HFF-Myc (cell line): Measurements from ENCODE around the gene BSPH1.
"Not testable (repeated sequence)": the region's sequence is repeated elsewhere in the genome, so short reads cannot be mapped to it uniquely, and the experiment has no call there.

Experiments used
- DNase-seq: peaks from one replicate; pipeline ENCODE4 v3.0.0-alpha.2; 2011; ENCODE audit warnings: low read depth; ENCODE audit errors: extremely low read depth
- H3K4me3 ChIP-seq: replicated peaks from 2 replicates; pipeline ENCODE4 v1.5.1; 2011; ENCODE audit warnings: low read depth, mild to moderate bottlenecking, control low read depth, low read length
- TF ChIP-seq, protein P1 (sequence below): IDR thresholded peaks from 2 replicates; pipeline ENCODE4 v1.5.1; 2012; ENCODE audit warnings: mild to moderate bottlenecking, low read depth, low read length, control low read depth; ENCODE audit errors: missing control alignments

The BSPH1 gene

DNA sequence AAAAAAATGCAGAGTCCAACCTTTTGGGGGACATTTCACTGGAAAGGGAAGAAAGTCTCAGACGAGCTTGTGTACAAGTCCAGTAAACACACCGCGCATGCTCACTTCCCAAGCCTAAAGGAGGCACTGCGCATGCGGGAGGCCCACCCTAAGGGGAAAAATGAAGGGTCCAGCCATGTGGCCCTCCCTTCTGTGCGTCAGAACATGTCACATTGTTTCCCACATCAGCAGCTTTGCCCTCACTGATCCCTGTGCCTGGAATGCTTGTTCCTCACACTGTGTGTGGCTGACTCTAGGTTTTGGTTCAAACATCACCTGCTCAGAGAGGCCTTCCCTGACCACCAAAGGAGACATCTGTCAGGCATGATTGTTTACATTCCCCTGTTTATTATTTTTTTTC is 6.8 kb upstream of the BSPH1 start:
- no peak overlapping the region for H3K4me3 ChIP-seq
- no peak for DNase-seq
- TF ChIP-seq, protein P1, sequence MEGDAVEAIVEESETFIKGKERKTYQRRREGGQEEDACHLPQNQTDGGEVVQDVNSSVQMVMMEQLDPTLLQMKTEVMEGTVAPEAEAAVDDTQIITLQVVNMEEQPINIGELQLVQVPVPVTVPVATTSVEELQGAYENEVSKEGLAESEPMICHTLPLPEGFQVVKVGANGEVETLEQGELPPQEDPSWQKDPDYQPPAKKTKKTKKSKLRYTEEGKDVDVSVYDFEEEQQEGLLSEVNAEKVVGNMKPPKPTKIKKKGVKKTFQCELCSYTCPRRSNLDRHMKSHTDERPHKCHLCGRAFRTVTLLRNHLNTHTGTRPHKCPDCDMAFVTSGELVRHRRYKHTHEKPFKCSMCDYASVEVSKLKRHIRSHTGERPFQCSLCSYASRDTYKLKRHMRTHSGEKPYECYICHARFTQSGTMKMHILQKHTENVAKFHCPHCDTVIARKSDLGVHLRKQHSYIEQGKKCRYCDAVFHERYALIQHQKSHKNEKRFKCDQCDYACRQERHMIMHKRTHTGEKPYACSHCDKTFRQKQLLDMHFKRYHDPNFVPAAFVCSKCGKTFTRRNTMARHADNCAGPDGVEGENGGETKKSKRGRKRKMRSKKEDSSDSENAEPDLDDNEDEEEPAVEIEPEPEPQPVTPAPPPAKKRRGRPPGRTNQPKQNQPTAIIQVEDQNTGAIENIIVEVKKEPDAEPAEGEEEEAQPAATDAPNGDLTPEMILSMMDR = no peak

DNA sequence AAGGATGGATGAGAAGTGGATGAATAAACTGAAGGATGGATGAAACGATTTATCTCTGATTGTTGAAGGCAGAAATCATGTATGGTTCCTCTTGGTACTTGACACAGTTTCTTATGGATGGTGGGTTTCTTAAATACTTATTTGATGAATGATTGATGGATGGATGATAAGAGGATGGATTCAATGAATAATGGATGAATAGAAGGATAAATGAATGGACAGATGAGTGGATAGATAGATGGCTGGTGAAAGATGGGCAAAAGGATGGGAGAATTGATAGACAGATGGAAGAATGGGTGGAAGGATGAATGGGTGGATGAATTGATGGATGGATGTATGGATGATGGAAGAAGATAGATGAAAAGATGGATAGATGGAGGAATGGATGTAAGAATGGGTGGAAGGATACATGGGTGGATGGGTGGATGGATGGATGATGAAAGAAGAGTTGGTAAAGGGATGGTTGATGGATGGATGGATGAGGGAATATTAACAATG is 4.3 kb upstream of the BSPH1 start:
- DNase-seq = no peak
- TF ChIP-seq, protein P1 = no peak
- no peak overlapping the region for H3K4me3 ChIP-seq

DNA sequence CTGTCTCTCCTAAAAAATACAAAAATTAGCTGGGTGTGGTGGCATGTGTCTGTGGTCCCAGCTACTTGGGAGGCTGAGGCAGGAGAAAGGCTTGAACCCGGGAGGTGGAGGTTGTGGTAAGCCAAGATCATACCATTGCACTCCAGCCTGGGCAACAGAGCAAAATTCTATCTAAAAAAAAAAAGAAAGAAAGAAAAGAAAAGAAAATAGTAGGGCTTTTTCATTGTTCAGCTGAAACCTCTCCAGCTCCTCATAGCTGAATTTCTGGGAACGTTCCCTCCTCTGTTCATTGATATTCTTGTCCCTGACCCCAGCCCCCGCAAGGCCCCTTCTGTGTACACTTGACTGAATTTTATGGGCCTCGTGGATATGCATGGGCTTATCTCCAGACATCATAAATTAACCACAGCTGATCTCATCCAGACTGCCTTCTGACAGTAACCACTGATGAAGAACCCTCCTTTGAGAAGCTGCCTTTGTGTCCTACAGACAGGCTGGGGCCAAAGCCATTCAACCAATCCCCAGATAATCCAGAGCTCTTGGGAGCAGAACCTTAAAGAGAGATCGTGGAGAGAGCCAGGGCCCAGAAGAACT is 2.3 kb upstream of the BSPH1 start, which contains the start of gene ELSPBP1:
TSS of gene ELSPBP1 (plus strand) at position 424 of the 594 bp plus-strand sequence. CDS start 14,036 bp downstream, outside the sequence.
- TF ChIP-seq, protein P1 = no peak
- no peak within 1 kb of the TSS for H3K4me3 ChIP-seq
- DNase-seq = no peak

DNA sequence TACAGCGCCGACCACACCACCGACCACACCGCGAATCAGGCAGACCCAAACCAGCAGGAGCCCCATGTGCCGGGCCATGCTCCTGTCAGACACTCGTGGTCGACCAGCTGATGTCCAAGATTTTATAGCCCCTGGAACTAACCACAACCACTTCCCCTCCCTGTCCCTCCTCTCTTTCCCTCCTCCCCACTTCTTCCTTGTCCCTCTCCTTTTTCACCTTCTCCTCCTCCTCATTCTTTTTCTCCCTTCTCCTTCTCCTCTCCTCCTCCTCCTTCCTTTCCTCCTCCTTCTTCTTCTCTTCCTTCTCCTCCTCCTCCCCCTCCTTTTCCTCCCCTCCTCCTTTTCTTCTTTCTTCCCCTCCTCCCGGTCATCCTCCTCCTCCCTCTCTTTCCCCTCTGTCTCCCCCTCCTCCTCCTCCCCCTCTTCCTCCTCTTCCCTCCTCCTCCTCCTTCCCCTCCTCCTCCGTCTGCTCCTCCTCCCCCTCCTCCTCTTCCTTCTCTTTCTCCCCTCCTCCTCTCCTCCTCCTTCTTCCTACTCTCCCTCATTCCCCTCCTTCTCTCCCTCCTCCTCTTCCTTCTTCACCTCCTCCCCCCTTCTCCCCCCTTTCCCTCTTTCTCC is 670 bp downstream of the BSPH1 start:
- TF ChIP-seq, protein P1 = no peak
- H3K4me3 ChIP-seq = no peak overlapping the region
- DNase-seq = no peak

DNA sequence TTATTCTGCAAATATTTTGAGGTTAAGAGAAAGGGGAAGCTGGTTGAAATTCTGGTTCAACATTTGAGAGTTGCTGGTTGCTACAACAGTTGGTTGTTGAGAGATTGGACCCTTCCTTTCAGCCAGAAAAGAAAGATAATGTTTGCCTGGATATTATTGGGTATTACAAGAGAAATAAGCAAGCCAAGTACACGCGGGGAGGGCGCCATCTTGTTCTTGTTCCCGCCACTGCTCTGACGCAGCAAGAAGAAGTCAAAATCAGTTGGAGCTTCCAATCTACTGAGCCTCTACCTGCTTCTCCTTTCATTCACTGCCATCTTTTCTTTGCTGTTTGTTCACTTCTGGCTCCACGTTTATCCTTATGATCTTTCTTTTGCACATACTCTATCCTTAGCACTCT is 18.4 kb downstream of the BSPH1 start:
- DNase-seq = no peak
- TF ChIP-seq, protein P1 = no peak
- H3K4me3 ChIP-seq = no peak overlapping the region

DNA sequence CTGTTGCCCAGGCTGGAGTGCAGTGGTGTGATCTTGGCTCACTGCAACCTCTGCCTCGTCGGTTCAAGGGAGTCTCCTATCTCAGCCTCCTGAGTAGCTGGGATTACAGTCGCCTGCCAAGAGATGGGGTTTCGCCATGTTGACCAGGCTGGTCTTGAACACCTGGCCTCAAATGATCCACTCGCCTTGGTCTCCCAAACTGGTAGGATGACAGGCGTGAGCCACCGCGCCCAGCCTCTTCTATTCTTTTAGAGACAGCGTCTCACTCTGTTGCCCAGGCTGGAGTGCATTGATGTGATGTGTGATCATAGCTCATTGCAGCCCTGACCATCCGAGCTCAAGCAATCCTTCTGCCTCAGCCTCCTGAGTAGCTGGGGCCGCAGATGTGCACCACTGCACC is 36.0 kb downstream of the BSPH1 start:
- H3K4me3 ChIP-seq, DNase-seq: not testable (repeated sequence)

DNA sequence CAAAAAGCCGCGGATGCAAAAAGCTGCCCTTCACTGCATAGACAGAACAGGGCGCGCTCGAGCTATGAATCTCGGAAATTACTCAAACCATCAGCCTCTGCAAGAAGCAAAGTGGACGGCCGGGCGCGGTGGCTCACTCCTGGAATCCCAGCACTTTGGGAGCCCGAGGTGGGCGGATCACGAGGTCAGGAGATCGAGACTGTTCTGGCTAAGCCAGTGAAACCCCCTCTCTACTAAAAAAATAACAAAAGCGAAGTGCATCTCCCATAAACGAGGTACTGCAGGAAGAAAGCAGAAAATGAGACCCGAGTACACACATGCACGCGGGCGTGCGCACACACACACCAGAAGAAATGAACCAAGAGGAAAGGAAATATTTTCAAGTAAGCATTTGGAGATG is 39.8 kb downstream of the BSPH1 start:
- DNase-seq = not testable (repeated sequence)

More for the DNA sequence above, 39.8 kb downstream of the BSPH1 start:
- H3K4me3 ChIP-seq = not testable (repeated sequence)
